ENCODE measurements around the gene EPHX1. TPM values are rescaled to one million over a fixed set of nuclear protein-coding genes. Genes with fewer than 3 reads are reported as not detected.

The EPHX1 gene
- total RNA-seq, 1 donor from 2014 or later = 82.8 TPM

DNA sequence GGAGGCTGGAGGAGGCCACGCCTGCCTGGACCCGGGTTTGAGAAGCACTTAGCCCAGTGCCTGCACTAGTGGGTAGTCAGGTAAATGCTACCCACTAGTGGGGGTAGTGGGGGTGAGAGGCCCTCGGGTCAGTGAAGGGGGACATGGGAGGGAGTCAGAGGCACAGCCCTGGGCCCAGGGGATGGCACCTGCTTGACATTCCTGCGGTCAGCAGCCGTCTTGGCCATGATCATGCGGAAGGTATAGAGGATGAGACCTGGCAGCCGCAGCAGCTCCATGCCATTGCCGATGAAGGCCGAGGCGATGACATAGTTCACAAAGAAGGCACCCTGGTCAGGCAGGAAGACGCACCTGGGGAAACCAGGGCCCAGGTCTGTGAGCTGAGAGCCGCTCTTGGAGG lies 43.5 kb downstream of the EPHX1 start:
- Mint-ChIP-seq H3K4me1 (ENCODE audit: low read depth, unreplicated experiment) (peaks cover 9% of the 10 kb centered on the region), H3K36me3 (ENCODE audit: low read depth, unreplicated experiment) (peaks cover 42% of the 10 kb centered on the region), H3K9me3 (ENCODE audit: unreplicated experiment) (peaks cover 4% of the 10 kb centered on the region), H3K27ac (ENCODE audit: unreplicated experiment) (no peak overlapping the region), H3K27me3 (ENCODE audit: low read depth, unreplicated experiment) (no peaks in the 10 kb centered on the region), H3K4me3 (ENCODE audit: unreplicated experiment) (no peak overlapping the region)
- H3K4me1 ChIP-seq (ENCODE audit: insufficient read depth, low read length) = no peaks in the 10 kb centered on the region
- H3K79me2 ChIP-seq (ENCODE audit: insufficient read depth, low read length) = no peaks in the 10 kb centered on the region
- FAIRE-seq (no peak), DNase-seq (ENCODE audit: low read depth) (no peak)
- no peak overlapping the region for H3K4me2 ChIP-seq (ENCODE audit: low read length)
- no peak overlapping the region for H3K9ac ChIP-seq (ENCODE audit: low read length)
- no peak overlapping the region for H3K27ac ChIP-seq (ENCODE audit: low read depth, low read length)
- H3K27me3 ChIP-seq (ENCODE audit: insufficient read depth, low read length) = no peaks in the 10 kb centered on the region
- no peak overlapping the region for H2AFZ ChIP-seq (ENCODE audit: low read depth, low read length)
- TF ChIP-seq, protein P1, sequence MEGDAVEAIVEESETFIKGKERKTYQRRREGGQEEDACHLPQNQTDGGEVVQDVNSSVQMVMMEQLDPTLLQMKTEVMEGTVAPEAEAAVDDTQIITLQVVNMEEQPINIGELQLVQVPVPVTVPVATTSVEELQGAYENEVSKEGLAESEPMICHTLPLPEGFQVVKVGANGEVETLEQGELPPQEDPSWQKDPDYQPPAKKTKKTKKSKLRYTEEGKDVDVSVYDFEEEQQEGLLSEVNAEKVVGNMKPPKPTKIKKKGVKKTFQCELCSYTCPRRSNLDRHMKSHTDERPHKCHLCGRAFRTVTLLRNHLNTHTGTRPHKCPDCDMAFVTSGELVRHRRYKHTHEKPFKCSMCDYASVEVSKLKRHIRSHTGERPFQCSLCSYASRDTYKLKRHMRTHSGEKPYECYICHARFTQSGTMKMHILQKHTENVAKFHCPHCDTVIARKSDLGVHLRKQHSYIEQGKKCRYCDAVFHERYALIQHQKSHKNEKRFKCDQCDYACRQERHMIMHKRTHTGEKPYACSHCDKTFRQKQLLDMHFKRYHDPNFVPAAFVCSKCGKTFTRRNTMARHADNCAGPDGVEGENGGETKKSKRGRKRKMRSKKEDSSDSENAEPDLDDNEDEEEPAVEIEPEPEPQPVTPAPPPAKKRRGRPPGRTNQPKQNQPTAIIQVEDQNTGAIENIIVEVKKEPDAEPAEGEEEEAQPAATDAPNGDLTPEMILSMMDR (IDR thresholded peaks at IDR 0.05; ENCODE audit: insufficient read depth, low read depth, low read length) = no peak
- no peak for TF ChIP-seq EZH2 (IDR thresholded peaks at IDR 0.05; ENCODE audit: insufficient read depth, low read length)
- no peaks in the 10 kb centered on the region for H3K9me3 ChIP-seq (ENCODE audit: insufficient read depth, low read depth, low read length)
- H4K20me1 ChIP-seq (ENCODE audit: insufficient read depth, low read length) = no peaks in the 10 kb centered on the region
- H3K36me3 ChIP-seq (ENCODE audit: insufficient read depth, low read length) = peaks cover 2% of the 10 kb centered on the region
- no peak overlapping the region for H3K4me3 ChIP-seq (ENCODE audit: insufficient read depth, low read depth, low read length)

DNA sequence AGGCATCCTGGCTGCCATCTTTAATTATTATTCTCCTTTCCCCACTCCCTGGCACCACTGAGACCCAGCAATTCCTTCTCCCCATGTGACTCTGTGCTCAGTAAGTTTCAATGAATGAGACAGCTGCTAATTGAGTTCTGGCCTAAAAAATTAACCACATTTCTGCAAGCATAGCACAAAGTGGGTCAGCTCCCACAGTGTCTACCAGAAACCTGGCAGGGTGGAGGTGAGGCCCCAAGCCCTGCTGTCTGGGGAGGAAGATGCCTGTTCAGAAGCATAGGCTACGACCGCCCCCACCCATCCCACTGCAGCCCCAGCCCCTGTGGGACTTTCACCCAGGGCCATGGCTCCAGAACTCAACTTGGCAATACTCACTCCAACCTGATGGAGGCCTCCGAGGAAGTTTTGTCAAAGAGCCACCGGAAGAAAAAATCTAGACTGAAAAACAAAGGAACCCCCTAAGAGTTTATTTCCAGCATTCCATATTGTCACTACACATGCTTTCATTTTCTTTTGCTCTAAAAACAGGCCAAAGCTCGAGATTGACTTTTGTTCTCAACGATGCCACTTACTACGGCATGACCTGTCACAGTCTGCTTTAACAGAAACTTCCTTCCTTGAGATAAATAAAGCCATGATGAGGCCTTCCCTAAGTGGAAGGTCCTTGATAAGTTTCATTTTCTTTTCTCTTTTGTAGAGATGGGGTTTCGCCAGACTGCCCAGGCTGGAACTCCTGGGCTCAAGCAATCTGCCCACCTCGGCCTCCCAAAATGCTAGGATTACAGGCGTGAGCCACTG lies 45.8 kb downstream of the EPHX1 start:
- Histone ChIP-seq H3K27ac (ENCODE audit: low read depth, low read length) (no peak overlapping the region), H3K27me3 (ENCODE audit: insufficient read depth, low read length) (no peaks in the 10 kb centered on the region), H4K20me1 (ENCODE audit: insufficient read depth, low read length) (no peaks in the 10 kb centered on the region), H3K4me1 (ENCODE audit: insufficient read depth, low read length) (no peaks in the 10 kb centered on the region), H3K4me2 (ENCODE audit: low read length) (no peak overlapping the region), H2AFZ (ENCODE audit: low read depth, low read length) (no peak overlapping the region), H3K9ac (ENCODE audit: low read length) (no peak overlapping the region), H3K36me3 (ENCODE audit: insufficient read depth, low read length) (peaks cover 4% of the 10 kb centered on the region), H3K9me3 (ENCODE audit: insufficient read depth, low read depth, low read length) (no peaks in the 10 kb centered on the region), H3K4me3 (ENCODE audit: insufficient read depth, low read depth, low read length) (no peak overlapping the region), H3K79me2 (ENCODE audit: insufficient read depth, low read length) (no peaks in the 10 kb centered on the region)
- H3K27me3 Mint-ChIP-seq (ENCODE audit: low read depth, unreplicated experiment) = no peaks in the 10 kb centered on the region
- H3K27ac Mint-ChIP-seq (ENCODE audit: unreplicated experiment) = no peak overlapping the region
- H3K4me3 Mint-ChIP-seq (ENCODE audit: unreplicated experiment) = no peak overlapping the region
- FAIRE-seq (no peak), DNase-seq (ENCODE audit: low read depth) (no peak)
- peaks cover 4% of the 10 kb centered on the region for H3K9me3 Mint-ChIP-seq (ENCODE audit: unreplicated experiment)
- TF ChIP-seq, protein P1 (IDR thresholded peaks at IDR 0.05; ENCODE audit: insufficient read depth, low read depth, low read length) = no peak
- TF ChIP-seq EZH2 (IDR thresholded peaks at IDR 0.05; ENCODE audit: insufficient read depth, low read length) = no peak
- peaks cover 30% of the 10 kb centered on the region for H3K36me3 Mint-ChIP-seq (ENCODE audit: low read depth, unreplicated experiment)
- H3K4me1 Mint-ChIP-seq (ENCODE audit: low read depth, unreplicated experiment) = no peaks in the 10 kb centered on the region

DNA sequence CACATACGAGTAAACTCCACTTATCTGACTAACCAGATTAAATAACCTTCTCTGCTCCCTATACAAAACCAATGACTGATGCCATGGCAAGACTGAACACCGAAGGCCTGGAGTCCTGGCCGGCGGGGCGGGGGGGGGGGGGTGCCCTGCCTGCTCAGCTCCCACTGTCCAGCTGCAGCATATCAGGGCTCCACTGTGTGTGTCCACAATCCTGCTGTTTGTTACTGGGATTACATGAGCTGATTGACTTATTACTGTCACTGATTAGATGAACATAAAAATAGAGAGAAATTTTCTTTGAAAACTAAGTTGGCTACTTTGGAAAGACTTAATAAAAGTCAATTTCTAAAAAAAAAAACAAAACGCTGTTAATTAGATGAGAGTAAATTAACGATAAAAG lies 47.3 kb downstream of the EPHX1 start:
- DNase-seq (ENCODE audit: low read depth) = no peak
- no peaks in the 10 kb centered on the region for H3K4me1 Mint-ChIP-seq (ENCODE audit: low read depth, unreplicated experiment)
- H3K27ac Mint-ChIP-seq (ENCODE audit: unreplicated experiment) = no peak overlapping the region
- Histone ChIP-seq H3K4me2 (ENCODE audit: low read length) (no peak overlapping the region), H2AFZ (ENCODE audit: low read depth, low read length) (no peak overlapping the region), H3K9ac (ENCODE audit: low read length) (no peak overlapping the region), H3K4me1 (ENCODE audit: insufficient read depth, low read length) (no peaks in the 10 kb centered on the region), H3K27ac (ENCODE audit: low read depth, low read length) (no peak overlapping the region), H3K36me3 (ENCODE audit: insufficient read depth, low read length) (peaks cover 6% of the 10 kb centered on the region), H3K27me3 (ENCODE audit: insufficient read depth, low read length) (no peaks in the 10 kb centered on the region), H4K20me1 (ENCODE audit: insufficient read depth, low read length) (no peaks in the 10 kb centered on the region), H3K4me3 (ENCODE audit: insufficient read depth, low read depth, low read length) (no peak overlapping the region), H3K79me2 (ENCODE audit: insufficient read depth, low read length) (no peaks in the 10 kb centered on the region), H3K9me3 (ENCODE audit: insufficient read depth, low read depth, low read length) (no peaks in the 10 kb centered on the region)
- no peak for FAIRE-seq
- peaks cover 2% of the 10 kb centered on the region for H3K9me3 Mint-ChIP-seq (ENCODE audit: unreplicated experiment)
- no peaks in the 10 kb centered on the region for H3K27me3 Mint-ChIP-seq (ENCODE audit: low read depth, unreplicated experiment)
- H3K36me3 Mint-ChIP-seq (ENCODE audit: low read depth, unreplicated experiment) = peaks cover 25% of the 10 kb centered on the region
- TF ChIP-seq, protein P1 (IDR thresholded peaks at IDR 0.05; ENCODE audit: insufficient read depth, low read depth, low read length) = no peak
- TF ChIP-seq EZH2 (IDR thresholded peaks at IDR 0.05; ENCODE audit: insufficient read depth, low read length) = no peak
- H3K4me3 Mint-ChIP-seq (ENCODE audit: unreplicated experiment) = no peak overlapping the region
